IPS DF 6.9 (cell line): ENCODE results near the gene RTN1.

ENCODE experiments used
- DNase-seq: peaks from one replicate; pipeline ENCODE4 v3.0.0-alpha.2; 2013; ENCODE audit warnings: low read depth, low spot score
- H3K27ac ChIP-seq: one replicate; pipeline ENCODE4 v1.5.1; 2013; ENCODE audit warnings: low read length, control low read depth
- H3K27me3 ChIP-seq: 2 replicates; pipeline ENCODE4 v1.6.1; 2013; ENCODE audit warnings: mild to moderate bottlenecking, low read length; ENCODE audit not compliant: control insufficient read depth, insufficient read depth
- H3K36me3 ChIP-seq: 2 replicates; pipeline ENCODE4 v1.6.1; 2013; ENCODE audit warnings: low read length; ENCODE audit not compliant: control insufficient read depth, insufficient read depth
- H3K4me1 ChIP-seq: 2 replicates; pipeline ENCODE4 v1.6.1; 2013; ENCODE audit warnings: low read length; ENCODE audit not compliant: control insufficient read depth, insufficient read depth
- H3K4me3 ChIP-seq: 2 replicates; pipeline ENCODE4 v1.5.1; 2013; ENCODE audit warnings: mild to moderate bottlenecking, low read length
- H3K9me3 ChIP-seq: 2 replicates; pipeline ENCODE4 v1.6.1; 2013; ENCODE audit warnings: low read length, inconsistent platforms; ENCODE audit not compliant: control insufficient read depth, insufficient read depth
- WGBS: extraction: QIAGEN DNeasy Blood & Tissue Kit; methylation state at CpG from one replicate; pipeline ENCODE4 v1.1.7; 2013; ENCODE audit warnings: mixed read lengths, missing lambda C conversion rate; ENCODE audit not compliant: insufficient read length, insufficient coverage; 5-methylcytosine and 5-hydroxymethylcytosine counted together

Gene RTN1

GRCh38 chr14:59600211-59600945 is 270.2 kb downstream of the RTN1 start:
- no CpG with 5 or more reads among the region's 2 CpGs for WGBS

GRCh38 chr14:59595071-59595470 is 275.5 kb downstream of the RTN1 start:
- DNase-seq = no peak
- no peak overlapping the region for H3K4me3 ChIP-seq
- no peaks in the 10 kb centered on the region for H3K4me1 ChIP-seq
- H3K27me3 ChIP-seq = no peaks in the 10 kb centered on the region
- no peaks in the 10 kb centered on the region; the same call in 1 of the 2 replicates for H3K9me3 ChIP-seq
- no CpG with 5 or more reads among the region's 6 CpGs for WGBS
- H3K27ac ChIP-seq = no peak overlapping the region
- no peaks in the 10 kb centered on the region for H3K36me3 ChIP-seq

More at GRCh38 chr14:59600211-59600945, 270.2 kb downstream of the RTN1 start:
- no peaks in the 10 kb centered on the region for H3K4me1 ChIP-seq
- no peak overlapping the region for H3K27ac ChIP-seq
- H3K27me3 ChIP-seq = no peaks in the 10 kb centered on the region
- H3K4me3 ChIP-seq = no peak overlapping the region
- H3K36me3 ChIP-seq = no peaks in the 10 kb centered on the region
- H3K9me3 ChIP-seq = no peaks in the 10 kb centered on the region
- DNase-seq = no peak

- no peak overlapping the region for H3K27ac ChIP-seq
- DNase-seq = no peak
- H3K36me3 ChIP-seq = no peaks in the 10 kb centered on the region
- no CpG with 5 or more reads among the region's 5 CpGs for WGBS
- H3K27me3 ChIP-seq = no peaks in the 10 kb centered on the region
- no peaks in the 10 kb centered on the region; the same call in 1 of the 2 replicates for H3K9me3 ChIP-seq
- H3K4me1 ChIP-seq = no peaks in the 10 kb centered on the region
- no peak overlapping the region for H3K4me3 ChIP-seq
These were observed 278.8 kb downstream of the RTN1 start for GRCh38 chr14:59591641-59592370.

GRCh38 chr14:59588101-59588500 is 282.5 kb downstream of the RTN1 start:
- H3K27me3 ChIP-seq = no peaks in the 10 kb centered on the region
- WGBS = no CpG with 5 or more reads among the region's 3 CpGs
- H3K36me3 ChIP-seq = no peaks in the 10 kb centered on the region
- no peak overlapping the region for H3K27ac ChIP-seq
- no peak for DNase-seq
- H3K4me3 ChIP-seq = no peak overlapping the region
- H3K9me3 ChIP-seq = no peaks in the 10 kb centered on the region; the same call in 1 of the 2 replicates
- H3K4me1 ChIP-seq = no peaks in the 10 kb centered on the region

- Histone ChIP-seq H3K27me3 (no peaks in the 10 kb centered on the region), H3K4me1 (no peaks in the 10 kb centered on the region), H3K4me3 (no peak overlapping the region), H3K27ac (no peak overlapping the region), H3K9me3 (no peaks in the 10 kb centered on the region), H3K36me3 (no peaks in the 10 kb centered on the region)
- DNase-seq = no peak
- no CpG with 5 or more reads among the region's 10 CpGs for WGBS
These were observed 284.6 kb downstream of the RTN1 start for GRCh38 chr14:59585891-59586554.

GRCh38 chr14:59583755-59584154 is 286.8 kb downstream of the RTN1 start:
- H3K4me3 ChIP-seq = no peak overlapping the region
- WGBS = no CpG with 5 or more reads among the region's 2 CpGs
- no peaks in the 10 kb centered on the region for H3K36me3 ChIP-seq
- H3K27ac ChIP-seq = no peak overlapping the region
- H3K4me1 ChIP-seq = no peaks in the 10 kb centered on the region
- DNase-seq = no peak
- no peaks in the 10 kb centered on the region for H3K9me3 ChIP-seq
- no peaks in the 10 kb centered on the region for H3K27me3 ChIP-seq

- Histone ChIP-seq H3K27me3 (no peaks in the 10 kb centered on the region), H3K4me1 (no peaks in the 10 kb centered on the region), H3K9me3 (no peaks in the 10 kb centered on the region), H3K27ac (no peak overlapping the region), H3K36me3 (no peaks in the 10 kb centered on the region), H3K4me3 (no peak overlapping the region)
- no peak for DNase-seq
- WGBS = no CpG with 5 or more reads among the region's 23 CpGs
These were observed 287.6 kb downstream of the RTN1 start for GRCh38 chr14:59582845-59583509.

GRCh38 chr14:59582161-59582560 is 288.4 kb downstream of the RTN1 start:
- Histone ChIP-seq H3K4me1 (no peaks in the 10 kb centered on the region), H3K27ac (no peak overlapping the region), H3K27me3 (no peaks in the 10 kb centered on the region), H3K4me3 (no peak overlapping the region), H3K36me3 (no peaks in the 10 kb centered on the region), H3K9me3 (no peaks in the 10 kb centered on the region)
- no CpG with 5 or more reads among the region's 3 CpGs for WGBS
- no peak for DNase-seq

- no peaks in the 10 kb centered on the region for H3K36me3 ChIP-seq
- no peak for DNase-seq
- no peaks in the 10 kb centered on the region for H3K27me3 ChIP-seq
- H3K4me1 ChIP-seq = no peaks in the 10 kb centered on the region
- H3K27ac ChIP-seq = no peak overlapping the region
- H3K4me3 ChIP-seq = no peak overlapping the region
- no CpG with 5 or more reads among the region's 2 CpGs for WGBS
- no peaks in the 10 kb centered on the region for H3K9me3 ChIP-seq
These were observed 289.7 kb downstream of the RTN1 start for GRCh38 chr14:59580911-59581310.
